Common myeloid progenitor, CD34-positive (primary cell): ENCODE data around the gene ATP8A2.
"Not testable (repeated sequence)": the region's sequence is repeated elsewhere in the genome, so short reads cannot be mapped to it uniquely, and the experiment has no call there.

ENCODE experiments used
- CTCF ChIA-PET: fragments of 350-600 bp; sonication (Branson Sonifier 250); formaldehyde crosslinking; loops from one replicate; lab custom pipeline; 2021; ENCODE audit warnings: antibody characterized with exemption; lab: Charles Lee
- POLR2A ChIA-PET: fragments of 350-600 bp; sonication (Branson Sonifier 250); formaldehyde crosslinking; loops from one replicate; lab custom pipeline; 2021; ENCODE audit warnings: antibody characterized with exemption; lab: Charles Lee
- DNase-seq, 3 donors: peaks; one replicate each; pipeline versions ENCODE4 v3.0.0 to v3.0.0-alpha.2; 2013
- H3K27ac ChIP-seq, 2 experiments: 1 replicate in 1 of 2; 2 replicates in 1 of 2; pipeline ENCODE4 v1.7.0; 2013; ENCODE audit warnings: inconsistent platforms in 2 of 2, low read length in 2 of 2, mild to moderate bottlenecking in 2 of 2, low read depth in 1 of 2, moderate library complexity in 1 of 2; ENCODE audit not compliant: severe bottlenecking in 2 of 2, insufficient read depth in 1 of 2, poor library complexity in 1 of 2
- H3K27me3 ChIP-seq, 5 experiments: replicated peaks in 2 of 5; 1 replicate in 3 of 5; 2 replicates in 2 of 5; pipeline versions ENCODE4 v1.6.1 to v1.7.0; 2013; ENCODE audit warnings: low read length in 4 of 5, mild to moderate bottlenecking in 2 of 5, moderate library complexity in 2 of 5, inconsistent platforms in 1 of 5; ENCODE audit not compliant: insufficient read depth in 5 of 5, control insufficient read depth in 4 of 5
- H3K36me3 ChIP-seq, 4 experiments: 1 replicate in 2 of 4; 2 replicates in 2 of 4; pipeline versions ENCODE4 v1.6.1 to v1.7.0; 2013; ENCODE audit warnings: low read length in 3 of 4, control low read depth in 1 of 4, mild to moderate bottlenecking in 1 of 4; ENCODE audit not compliant: control insufficient read depth in 4 of 4, insufficient read depth in 4 of 4
- H3K4me1 ChIP-seq, 4 experiments: 1 replicate in 3 of 4; 2 replicates in 1 of 4; pipeline versions ENCODE4 v1.6.1 to v1.7.1; 2013; ENCODE audit warnings: low read length in 3 of 4, mild to moderate bottlenecking in 3 of 4, control low read depth in 1 of 4, inconsistent platforms in 1 of 4, moderate library complexity in 1 of 4; ENCODE audit not compliant: control insufficient read depth in 4 of 4, insufficient read depth in 4 of 4; ENCODE audit errors: control extremely low read depth in 1 of 4
- H3K4me3 ChIP-seq, 7 experiments: 1 replicate in 4 of 7; 2 replicates in 3 of 7; pipeline versions ENCODE4 v1.5.1 to v1.7.0; 2013; ENCODE audit warnings: mild to moderate bottlenecking in 7 of 7, low read length in 6 of 7, moderate library complexity in 6 of 7, inconsistent platforms in 2 of 7, low read depth in 2 of 7, control low read depth in 1 of 7; ENCODE audit not compliant: insufficient read depth in 4 of 7, control insufficient read depth in 1 of 7; ENCODE audit errors: extremely low read depth in 1 of 7
- H3K9me3 ChIP-seq, 5 experiments: 1 replicate in 4 of 5; 2 replicates in 1 of 5; pipeline versions ENCODE4 v1.6.1 to v1.7.1; 2013; ENCODE audit warnings: low read length in 4 of 5, mild to moderate bottlenecking in 2 of 5, inconsistent platforms in 1 of 5, low read depth in 1 of 5, moderate library complexity in 1 of 5; ENCODE audit not compliant: control insufficient read depth in 4 of 5, insufficient read depth in 2 of 5; ENCODE audit errors: control extremely low read depth in 1 of 5
- WGBS: methylation state at CpG from one replicate; pipeline ENCODE4 v1.1.5; 2013; ENCODE audit not compliant: insufficient coverage; 5-methylcytosine and 5-hydroxymethylcytosine counted together

Gene ATP8A2

DNA sequence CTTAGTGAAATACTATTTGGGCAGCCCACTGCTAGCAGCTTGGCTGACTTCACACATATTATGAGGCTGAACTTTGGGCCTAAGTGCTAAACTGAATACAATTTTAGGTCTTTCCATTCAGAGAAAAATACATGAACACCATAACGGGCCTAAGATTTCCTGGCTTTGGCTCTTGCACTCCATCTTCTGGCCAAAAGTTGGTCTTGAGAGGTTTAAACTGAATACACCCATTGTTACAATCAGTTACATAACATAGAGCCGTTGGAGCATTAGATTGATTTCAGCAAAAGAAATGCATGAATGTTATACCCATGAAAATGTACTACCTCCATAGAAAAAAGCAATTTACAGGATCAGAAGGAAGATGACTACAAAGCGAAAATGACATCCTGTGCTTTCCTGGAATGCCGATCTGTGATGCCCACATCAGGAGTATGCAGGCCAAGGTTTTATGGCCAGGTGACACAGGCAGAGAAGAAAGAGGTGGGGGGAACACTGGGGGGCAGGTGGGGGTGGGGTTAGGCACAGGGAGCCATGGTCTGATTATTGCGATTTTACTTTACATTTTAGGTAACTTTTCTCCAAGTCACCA is 691.2 kb downstream of the ATP8A2 start:
- Histone ChIP-seq H3K4me1 (no peaks in the 10 kb centered on the region), H3K9me3 (no peaks in the 10 kb centered on the region), H3K27me3 (peaks cover 0 to 14% (median 3%) of the 10 kb centered on the region in 5 experiments), H3K4me3 (no peak overlapping the region), H3K36me3 (no peaks in the 10 kb centered on the region), H3K27ac (no peak overlapping the region)
- 77% methylated on average over 2 of the region's 5 CpGs for WGBS
- CTCF ChIA-PET: interaction anchor here (1.6 to 2.4 kb wide), 4 partner anchors 11 to 489 kb away, joined by 4 to 13 read pairs (median 6); partner anchors contain the start of gene SHISA2
- POLR2A ChIA-PET: no interaction called here
- DNase-seq: peak; percentile 39 to 72 (median 61)

DNA sequence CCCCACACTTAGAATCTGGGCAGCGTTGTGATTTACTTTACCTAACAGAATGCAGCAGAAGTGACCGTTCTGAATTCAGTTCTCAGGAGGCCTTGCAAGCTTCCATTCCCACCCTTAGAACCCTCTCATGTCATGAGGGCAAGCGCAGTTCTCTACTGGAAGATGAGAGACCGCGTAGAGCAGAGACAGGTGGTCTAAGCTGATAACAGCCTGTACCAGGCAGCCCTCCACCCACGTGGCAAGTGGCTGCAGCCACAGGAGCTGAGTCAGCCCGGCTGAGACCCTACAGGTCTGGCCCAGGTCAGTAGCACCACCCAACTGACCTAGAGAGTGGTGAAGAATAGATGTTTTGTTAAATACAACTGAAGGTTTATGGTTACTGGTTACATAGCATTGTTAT is 694.7 kb downstream of the ATP8A2 start:
- H3K36me3 ChIP-seq, H3K4me1 ChIP-seq, H3K27ac ChIP-seq, POLR2A ChIA-PET, H3K9me3 ChIP-seq, H3K4me3 ChIP-seq: not testable (repeated sequence)
- H3K27me3 ChIP-seq: peaks cover 0 to 15% (median 1%) of the 10 kb centered on the region in 5 experiments
- 66% methylated on average over 5 of the region's 7 CpGs for whole genome bisulfite sequencing
- DNase-seq: peak in 2 of 3 donors; percentile 32 to 68
- CTCF ChIA-PET: interaction anchor here (1.5 to 7.6 kb wide), 2 partner anchors 13 to 491 kb away, joined by 4 to 43 read pairs; no protein-coding TSS in a partner anchor

DNA sequence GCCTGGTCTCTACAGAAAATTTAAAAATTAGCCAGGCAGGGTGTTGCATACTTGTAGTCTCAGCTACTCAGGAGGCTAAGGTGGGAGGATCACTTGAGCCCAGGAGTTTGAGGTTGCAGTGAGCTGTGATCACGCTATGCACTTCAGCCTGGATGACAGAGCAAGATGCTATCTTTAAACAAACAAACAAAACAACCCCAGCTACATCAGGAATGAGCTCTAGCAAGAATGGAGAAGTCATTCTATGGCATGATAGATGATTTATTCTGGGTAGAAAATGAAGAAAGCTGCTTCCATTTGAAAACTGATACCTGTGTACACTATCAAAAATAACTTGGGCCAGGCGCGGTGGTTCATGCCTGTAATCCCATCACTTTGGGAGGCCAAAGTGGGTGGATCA is 695.8 kb downstream of the ATP8A2 start:
- no peak overlapping the region for H3K4me3 ChIP-seq
- no peaks in the 10 kb centered on the region for H3K4me1 ChIP-seq
- ChIA-PET POLR2A (no interaction called here), CTCF (interaction anchor here (0.7 to 7.6 kb wide), 5 partner anchors 18 to 498 kb away, joined by 3 to 43 read pairs (median 3); no protein-coding TSS in a partner anchor)
- no peak overlapping the region for H3K27ac ChIP-seq
- peaks cover 0 to 22% (median 1%) of the 10 kb centered on the region in 5 experiments for H3K27me3 ChIP-seq
- no peaks in the 10 kb centered on the region for H3K9me3 ChIP-seq
- WGBS: 100% methylated on average over 2 of the region's 3 CpGs
- no peaks in the 10 kb centered on the region for H3K36me3 ChIP-seq
- DNase-seq: peak in 1 of 3 donors; percentile 9

DNA sequence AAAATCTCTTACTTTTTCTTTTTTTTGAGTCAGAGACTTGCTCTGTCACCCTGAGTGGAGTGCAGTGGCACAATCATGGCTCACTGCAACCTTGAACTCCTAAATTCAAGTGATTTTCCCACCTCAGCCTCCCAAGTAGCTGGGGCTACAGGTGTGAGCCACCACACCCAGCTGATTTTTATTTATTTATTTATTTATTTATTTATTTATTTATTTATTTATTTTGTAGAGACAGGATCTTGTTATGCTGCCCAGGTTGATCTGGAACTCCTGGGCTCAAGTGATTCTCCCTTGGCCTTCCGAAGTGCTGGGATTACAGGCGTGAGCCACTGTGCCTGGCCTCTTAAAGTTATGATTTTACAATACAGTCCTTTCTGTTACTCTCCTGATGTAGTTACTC is 696.6 kb downstream of the ATP8A2 start:
- H3K4me1 ChIP-seq, H3K9me3 ChIP-seq, DNase-seq, H3K36me3 ChIP-seq, POLR2A ChIA-PET, H3K4me3 ChIP-seq, H3K27ac ChIP-seq: not testable (repeated sequence)
- peaks cover 0 to 22% (median 1%) of the 10 kb centered on the region in 5 experiments for H3K27me3 ChIP-seq
- 100% methylated on average over 2 of the region's 2 CpGs for WGBS
- CTCF ChIA-PET: interaction anchor here (0.8 to 7.6 kb wide), 4 partner anchors 19 to 497 kb away, joined by 3 to 43 read pairs (median 3); no protein-coding TSS in a partner anchor

DNA sequence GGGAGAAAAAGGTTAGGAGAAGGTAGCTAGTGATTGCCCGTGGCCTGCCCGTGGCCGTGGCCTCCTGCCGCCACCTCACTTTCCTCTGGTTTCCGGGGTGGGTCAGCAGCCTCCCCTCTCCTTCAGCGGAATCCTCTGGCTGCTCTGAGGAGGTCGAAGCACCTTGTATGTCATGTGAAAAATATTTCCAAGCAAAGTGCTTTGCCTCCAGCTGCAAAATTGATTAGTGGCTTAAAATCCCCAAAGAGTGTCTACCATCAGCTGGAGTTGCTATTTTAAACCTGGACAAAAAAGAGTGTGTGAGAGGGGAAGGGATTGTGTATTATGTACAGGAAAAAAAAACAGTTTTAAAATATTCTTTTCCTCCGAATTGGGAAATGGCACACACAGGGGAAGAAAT is 697.9 kb downstream of the ATP8A2 start:
- H3K27ac ChIP-seq, DNase-seq, POLR2A ChIA-PET, H3K36me3 ChIP-seq, H3K4me1 ChIP-seq, H3K4me3 ChIP-seq, H3K9me3 ChIP-seq: not testable (repeated sequence)
- 94% methylated on average over 5 of the region's 8 CpGs for WGBS
- H3K27me3 ChIP-seq: peaks cover 0 to 25% (median 3%) of the 10 kb centered on the region in 5 experiments
- CTCF ChIA-PET: interaction anchor here (7.6 kb wide), 1 partner anchor 494 kb away, joined by 43 read pairs; no protein-coding TSS in a partner anchor

DNA sequence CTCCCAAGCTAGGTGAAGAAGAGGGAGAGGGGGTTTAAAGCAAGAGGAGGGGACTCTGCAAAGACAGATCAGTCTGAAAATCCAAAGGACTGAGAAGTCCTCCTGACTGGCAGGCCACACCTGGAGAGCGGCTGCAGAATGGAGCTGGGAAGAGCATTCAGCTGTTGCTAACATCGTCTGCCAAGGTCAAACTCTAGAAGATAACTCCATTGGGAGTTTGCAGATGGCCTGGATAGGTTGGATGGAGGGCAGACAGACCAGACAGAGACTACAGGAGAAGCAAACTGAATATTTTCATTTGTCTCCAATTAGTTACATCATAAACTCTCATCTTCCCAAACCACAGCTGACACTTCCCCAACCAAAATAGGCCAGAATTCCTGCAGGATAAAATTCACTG is 699.9 kb downstream of the ATP8A2 start:
- Histone ChIP-seq H3K27me3 (peaks cover 2 to 45% (median 15%) of the 10 kb centered on the region in 5 experiments), H3K27ac (no peak overlapping the region), H3K36me3 (no peaks in the 10 kb centered on the region), H3K4me3 (no peak overlapping the region), H3K4me1 (no peaks in the 10 kb centered on the region), H3K9me3 (no peaks in the 10 kb centered on the region)
- WGBS: 100% methylated on average over 2 of the region's 2 CpGs
- DNase-seq: no peak
- ChIA-PET CTCF (interaction anchor here (2.3 kb wide), 1 partner anchor 499 kb away, joined by 6 read pairs; no protein-coding TSS in a partner anchor), POLR2A (no interaction called here)

DNA sequence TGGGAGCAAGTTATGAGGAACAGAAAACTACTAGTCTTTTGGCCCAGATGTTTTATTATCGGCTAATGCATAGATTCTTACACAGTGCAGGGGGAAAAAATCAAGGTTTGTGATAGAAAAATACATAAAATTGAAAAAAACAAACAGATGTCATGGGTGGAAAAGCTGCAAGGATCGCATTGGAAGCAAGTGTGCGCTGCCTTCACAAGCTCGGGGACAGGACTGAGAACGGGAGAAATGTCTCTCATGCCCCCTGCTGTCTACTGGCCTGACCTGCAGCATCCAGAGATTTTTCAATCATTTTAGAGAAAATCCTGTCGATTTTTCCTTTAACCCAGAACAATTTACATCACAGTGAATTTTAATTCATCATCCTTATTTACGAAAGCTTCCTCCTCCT is 700.6 kb downstream of the ATP8A2 start:
- CTCF ChIA-PET: interaction anchor here (0.6 to 2.3 kb wide), 3 partner anchors 8 to 499 kb away, joined by 3 to 6 read pairs (median 5); no protein-coding TSS in a partner anchor
- H3K4me1 ChIP-seq, H3K4me3 ChIP-seq, H3K36me3 ChIP-seq, H3K27ac ChIP-seq, POLR2A ChIA-PET, H3K9me3 ChIP-seq: not testable (repeated sequence)
- peaks cover 2 to 51% (median 16%) of the 10 kb centered on the region in 5 experiments for H3K27me3 ChIP-seq
- DNase-seq: peak in 1 of 3 donors; percentile 10
- WGBS: 50% methylated on average over 1 of the region's 7 CpGs
